Activated CD8-positive, alpha-beta memory T cell treated with anti-CD3 and anti-CD28 coated beads for 36 hours (primary cell): ENCODE results near the gene NKX2-1. TPM values are rescaled to one million over a fixed set of nuclear protein-coding genes. Genes with fewer than 3 reads are reported as not detected.
"Not testable (repeated sequence)": the region's sequence is repeated elsewhere in the genome, so short reads cannot be mapped to it uniquely, and the experiment has no call there.

Experiments
- CTCF ChIA-PET: fragments of 350-600 bp; sonication (Branson Sonifier 250); formaldehyde crosslinking; loops from one replicate; lab custom pipeline; 2021; ENCODE audit warnings: antibody characterized with exemption; lab: Charles Lee
- POLR2A ChIA-PET: fragments of 350-600 bp; sonication (Branson Sonifier 250); formaldehyde crosslinking; loops from one replicate; lab custom pipeline; 2021; ENCODE audit warnings: antibody characterized with exemption; lab: Charles Lee
- total RNA-seq, 2 experiments: library from RNA; stranded (reverse); gene quantifications; one replicate each; pipeline ENCODE4 v1.2.3, GENCODE V29; 2021

The NKX2-1 gene
- total RNA-seq, 2 experiments from 2014 or later = not detected

- CTCF ChIA-PET = no interaction called here
Measured at GRCh38 chr14:36507847-36508417, 12.1 kb downstream of the NKX2-1 start.

GRCh38 chr14:36506732-36507614 is 13.1 kb downstream of the NKX2-1 start:
- ChIA-PET CTCF (no interaction called here), POLR2A (no interaction called here)

More at GRCh38 chr14:36507847-36508417, 12.1 kb downstream of the NKX2-1 start:
- POLR2A ChIA-PET = no interaction called here

- ChIA-PET POLR2A (no interaction called here), CTCF (no interaction called here)
Measured at GRCh38 chr14:36505892-36506731, 13.9 kb downstream of the NKX2-1 start.

- CTCF ChIA-PET = no interaction called here
Measured at GRCh38 chr14:36505181-36505815, 14.7 kb downstream of the NKX2-1 start.

GRCh38 chr14:36504771-36505175 is 15.3 kb downstream of the NKX2-1 start:
- CTCF ChIA-PET = interaction anchor here (0.5 kb wide), 1 partner anchor 12 kb away, joined by 3 read pairs; no protein-coding TSS in a partner anchor
- POLR2A ChIA-PET = no interaction called here

More at GRCh38 chr14:36505181-36505815, 14.7 kb downstream of the NKX2-1 start:
- POLR2A ChIA-PET = no interaction called here

- ChIA-PET POLR2A (no interaction called here), CTCF (interaction anchor here (0.5 kb wide), 1 partner anchor 13 kb away, joined by 3 read pairs; no protein-coding TSS in a partner anchor)
Measured at GRCh38 chr14:36503771-36504741, 16.0 kb downstream of the NKX2-1 start.

- CTCF ChIA-PET = no interaction called here
Measured at GRCh38 chr14:36502558-36503508, 17.2 kb downstream of the NKX2-1 start.

GRCh38 chr14:36498938-36499337 is 21.1 kb downstream of the NKX2-1 start:
- CTCF ChIA-PET = no interaction called here
- POLR2A ChIA-PET = no interaction called here

More at GRCh38 chr14:36502558-36503508, 17.2 kb downstream of the NKX2-1 start:
- POLR2A ChIA-PET = no interaction called here

- POLR2A ChIA-PET = no interaction called here
- CTCF ChIA-PET = no interaction called here
Measured at GRCh38 chr14:36496346-36496745, 23.7 kb downstream of the NKX2-1 start.

- ChIA-PET POLR2A (no interaction called here), CTCF (no interaction called here)
Measured at GRCh38 chr14:36495666-36496065, 24.4 kb downstream of the NKX2-1 start.

GRCh38 chr14:36493761-36494160 is 26.3 kb downstream of the NKX2-1 start:
- CTCF ChIA-PET = no interaction called here
- POLR2A ChIA-PET = no interaction called here

- ChIA-PET CTCF (no interaction called here), POLR2A (no interaction called here)
Measured at GRCh38 chr14:36485773-36486172, 34.3 kb downstream of the NKX2-1 start.

- POLR2A ChIA-PET = no interaction called here
- CTCF ChIA-PET = no interaction called here
Measured at GRCh38 chr14:36479344-36479743, 40.7 kb downstream of the NKX2-1 start.

- ChIA-PET POLR2A (no interaction called here), CTCF (no interaction called here)
Measured at GRCh38 chr14:36478782-36479181, 41.2 kb downstream of the NKX2-1 start.

- CTCF ChIA-PET = no interaction called here
- POLR2A ChIA-PET = no interaction called here
Measured at GRCh38 chr14:36477266-36477665, 42.8 kb downstream of the NKX2-1 start.

GRCh38 chr14:36476061-36476460 is 44.0 kb downstream of the NKX2-1 start:
- POLR2A ChIA-PET = not testable (repeated sequence)
- CTCF ChIA-PET = interaction anchor here (0.7 kb wide), 1 partner anchor 712 kb away, joined by 5 read pairs; no protein-coding TSS in a partner anchor

GRCh38 chr14:36474593-36474992 is 45.4 kb downstream of the NKX2-1 start:
- ChIA-PET POLR2A (no interaction called here), CTCF (no interaction called here)
